Psoas muscle (tissue), 8 donors: ENCODE results near the gene CRAT. TPM values are rescaled to one million over a fixed set of nuclear protein-coding genes. Genes with fewer than 3 reads are reported as not detected.

Source experiments
- ATAC-seq, 4 donors: fragments of 200-7000 bp; cut with Tn5 transposase; one replicate each; pipeline ENCODE4 v1.9.1; 2020; ENCODE audit warnings: moderate library complexity in 3 of 4, mild to moderate bottlenecking in 2 of 4
- DNase-seq, 2 donors: peaks; one replicate each; pipeline ENCODE4 v3.0.0-alpha.2; 2020
- H3K27ac ChIP-seq: fragments of 200-600 bp; one replicate; pipeline ENCODE4 v1.8.0; 2022
- H3K27me3 ChIP-seq, 3 donors: fragments of 200-600 bp in 1 of 3; one replicate each; pipeline versions ENCODE4 v1.6.1 to v1.8.0; 2013 to 2022; ENCODE audit warnings: low read length in 2 of 3, mild to moderate bottlenecking in 2 of 3, moderate library complexity in 1 of 3; ENCODE audit not compliant: insufficient read depth in 3 of 3
- H3K36me3 ChIP-seq, 2 donors: fragments of 200-600 bp in 1 of 2; one replicate each; pipeline versions ENCODE4 v1.6.1 to v1.8.0; 2013 to 2022; ENCODE audit warnings: low read depth in 1 of 2, mild to moderate bottlenecking in 1 of 2, moderate library complexity in 1 of 2; ENCODE audit not compliant: insufficient read depth in 1 of 2
- H3K4me1 ChIP-seq: fragments of 200-600 bp; one replicate; pipeline ENCODE4 v1.8.0; 2022
- H3K4me3 ChIP-seq: fragments of 200-600 bp; one replicate; pipeline ENCODE4 v1.8.0; 2022; ENCODE audit warnings: mild to moderate bottlenecking
- H3K9me3 ChIP-seq: fragments of 200-600 bp; one replicate; pipeline ENCODE4 v1.8.0; 2022
- WGBS, 3 donors: extraction: QIAGEN DNeasy Blood & Tissue Kit; methylation state at CpG; one replicate each; pipeline versions ENCODE4 v1.1.6 to v1.1.7; 2013; 5-methylcytosine and 5-hydroxymethylcytosine counted together
- intact Hi-C, 2 donors: fragments of 100-400 bp; cut with DNase I; formaldehyde crosslinking; loops; one replicate each; pipeline versions ENCODE4 v1.11.0 to v1.14.2; 2022
- polyA plus RNA-seq, 3 donors: library from polyadenylated mRNA; stranded (reverse); fragments of 200-250 nt; gene quantifications; one replicate each; pipeline ENCODE4 v1.2.3, GENCODE V29; 2013
- total RNA-seq, 4 donors: library from RNA; stranded (reverse); fragmentation: NEBNext Ultra II Directional in 2 of 4; extraction: Animal tissue kit (Norgen Biotek cat#: 25700) in 2 of 4; gene quantifications; one replicate each; pipeline versions ENCODE4 v1.2.1 to v1.2.4, GENCODE V29; 2021 to 2023
- TF ChIP-seq, protein P1 (sequence below): fragments of 200-600 bp; IDR thresholded peaks from one replicate; pipeline ENCODE4 v1.8.0; 2022; ENCODE audit warnings: antibody characterized with exemption
- donor health status: healthy with polysubstance abuse.
- donor health status: DM: no; HTN: no; CAD: no; lungs with moderate emphysema.
- donor health status: Bipolar disorder and iron deficiency.
- donor health status: healthy.
- donor health status: DM: yes; HTN: yes; CAD: no.
- donor health status: DM: no; HTN: no; CAD: no.
- donor health status: DM: no; HTN: no; CAD: no.
- donor health status: DM: yes; HTN: yes; CAD: no.

The CRAT gene
- total and polyA plus RNA-seq, 7 donors: 88.7 to 229 (median 123) TPM

DNA sequence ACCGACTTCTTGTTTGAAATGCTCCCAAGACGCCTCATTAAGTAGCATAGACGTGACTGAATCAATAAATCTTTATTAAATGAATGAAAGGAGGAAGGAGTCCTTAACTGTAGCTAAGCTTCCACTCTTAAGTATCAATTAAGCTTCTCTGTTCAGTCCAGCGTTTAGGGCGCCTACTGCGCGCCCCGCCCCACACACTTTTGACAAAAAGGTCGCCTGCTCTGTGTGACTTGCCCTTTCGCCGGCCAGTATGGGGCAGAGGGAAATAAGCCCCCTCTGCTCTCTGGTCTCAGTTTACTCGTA lies 30.3 kb downstream of the CRAT start:
- Histone ChIP-seq H3K27me3 (no peaks in the 10 kb centered on the region), H3K4me3 (peak overlapping the region; percentile 75), H3K4me1 (peaks cover 17% of the 10 kb centered on the region), H3K36me3 (peaks cover 0 to 8% of the 10 kb centered on the region in 2 donors), H3K9me3 (no peaks in the 10 kb centered on the region), H3K27ac (peak overlapping the region; percentile 87)
- DNase-seq (no peak), ATAC-seq (no peak)
- TF ChIP-seq, protein P1, sequence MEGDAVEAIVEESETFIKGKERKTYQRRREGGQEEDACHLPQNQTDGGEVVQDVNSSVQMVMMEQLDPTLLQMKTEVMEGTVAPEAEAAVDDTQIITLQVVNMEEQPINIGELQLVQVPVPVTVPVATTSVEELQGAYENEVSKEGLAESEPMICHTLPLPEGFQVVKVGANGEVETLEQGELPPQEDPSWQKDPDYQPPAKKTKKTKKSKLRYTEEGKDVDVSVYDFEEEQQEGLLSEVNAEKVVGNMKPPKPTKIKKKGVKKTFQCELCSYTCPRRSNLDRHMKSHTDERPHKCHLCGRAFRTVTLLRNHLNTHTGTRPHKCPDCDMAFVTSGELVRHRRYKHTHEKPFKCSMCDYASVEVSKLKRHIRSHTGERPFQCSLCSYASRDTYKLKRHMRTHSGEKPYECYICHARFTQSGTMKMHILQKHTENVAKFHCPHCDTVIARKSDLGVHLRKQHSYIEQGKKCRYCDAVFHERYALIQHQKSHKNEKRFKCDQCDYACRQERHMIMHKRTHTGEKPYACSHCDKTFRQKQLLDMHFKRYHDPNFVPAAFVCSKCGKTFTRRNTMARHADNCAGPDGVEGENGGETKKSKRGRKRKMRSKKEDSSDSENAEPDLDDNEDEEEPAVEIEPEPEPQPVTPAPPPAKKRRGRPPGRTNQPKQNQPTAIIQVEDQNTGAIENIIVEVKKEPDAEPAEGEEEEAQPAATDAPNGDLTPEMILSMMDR: no peak
- intact Hi-C loops: loop anchor here in 1 of 2 donors (5.0 kb wide), 1 partner anchor 43 kb away; the partner anchor contains the start of gene MIGA2
- 4 to 10% (median 6%) methylated on average over 12 of the region's 12 CpGs for WGBS, 3 donors

GRCh38 chr9:129079829-129080228 lies 30.8 kb downstream of the CRAT start:
- intact Hi-C loops: loop anchor here in 1 of 2 donors (5.0 kb wide), 1 partner anchor 43 kb away; the partner anchor contains the start of gene MIGA2
- no peak for ATAC-seq
- H3K9me3 ChIP-seq: no peaks in the 10 kb centered on the region
- TF ChIP-seq, protein P1: no peak
- H3K27me3 ChIP-seq: no peaks in the 10 kb centered on the region
- WGBS, 3 donors: 85 to 87% (median 86%) methylated on average over 12 to 13 of the region's 13 CpGs
- H3K36me3 ChIP-seq: peaks cover 0 to 4% of the 10 kb centered on the region in 2 donors
- no peak overlapping the region for H3K27ac ChIP-seq
- peaks cover 17% of the 10 kb centered on the region for H3K4me1 ChIP-seq
- no peak for DNase-seq
- H3K4me3 ChIP-seq: peak overlapping the region; percentile 75

- H3K27ac ChIP-seq: no peak overlapping the region
- peaks cover 17% of the 10 kb centered on the region for H3K4me1 ChIP-seq
- H3K36me3 ChIP-seq: no peaks in the 10 kb centered on the region
- WGBS, 3 donors: 82 to 89% (median 83%) methylated on average over 18 of the region's 18 CpGs
- no peaks in the 10 kb centered on the region for H3K9me3 ChIP-seq
- no peak for DNase-seq
- no peak overlapping the region for H3K4me3 ChIP-seq
- intact Hi-C loops: no loop called here
- H3K27me3 ChIP-seq: no peaks in the 10 kb centered on the region
- TF ChIP-seq, protein P1: no peak
- ATAC-seq: no peak
Observed at GRCh38 chr9:129078691-129079503, 31.7 kb downstream of the CRAT start.

DNA sequence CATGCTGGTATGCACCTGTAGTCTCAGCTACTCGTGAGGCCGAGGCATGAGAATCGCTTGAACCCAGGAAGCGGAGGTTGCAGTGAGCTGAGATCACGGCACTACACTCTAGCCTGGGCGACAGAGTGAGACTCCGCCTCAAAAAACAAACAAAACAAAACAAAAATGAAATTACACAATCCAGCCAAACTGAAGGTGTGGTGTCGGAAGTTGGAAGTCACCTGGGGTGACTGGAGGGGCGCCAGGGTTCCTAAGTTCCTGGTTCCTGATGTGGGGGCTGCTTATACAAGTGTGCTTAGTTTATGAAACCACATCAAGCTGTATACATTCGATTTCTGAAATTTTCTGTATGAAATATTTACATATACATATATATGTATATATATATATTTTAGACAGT lies 33.4 kb downstream of the CRAT start:
- 86 to 89% (median 87%) methylated on average over 10 of the region's 10 CpGs for WGBS, 3 donors
- no peak for DNase-seq

More for the DNA sequence above, 33.4 kb downstream of the CRAT start:
- Histone ChIP-seq H3K36me3 (no peaks in the 10 kb centered on the region), H3K9me3 (no peaks in the 10 kb centered on the region), H3K27me3 (no peaks in the 10 kb centered on the region), H3K27ac (no peak overlapping the region), H3K4me3 (no peak overlapping the region), H3K4me1 (peaks cover 7% of the 10 kb centered on the region)
- intact Hi-C loops: no loop called here
- TF ChIP-seq, protein P1: no peak
- ATAC-seq: no peak
